Measurements from ENCODE around the gene C12orf42.
"Not testable (repeated sequence)": the region's sequence is repeated elsewhere in the genome, so short reads cannot be mapped to it uniquely, and the experiment has no call there.

The C12orf42 gene

DNA sequence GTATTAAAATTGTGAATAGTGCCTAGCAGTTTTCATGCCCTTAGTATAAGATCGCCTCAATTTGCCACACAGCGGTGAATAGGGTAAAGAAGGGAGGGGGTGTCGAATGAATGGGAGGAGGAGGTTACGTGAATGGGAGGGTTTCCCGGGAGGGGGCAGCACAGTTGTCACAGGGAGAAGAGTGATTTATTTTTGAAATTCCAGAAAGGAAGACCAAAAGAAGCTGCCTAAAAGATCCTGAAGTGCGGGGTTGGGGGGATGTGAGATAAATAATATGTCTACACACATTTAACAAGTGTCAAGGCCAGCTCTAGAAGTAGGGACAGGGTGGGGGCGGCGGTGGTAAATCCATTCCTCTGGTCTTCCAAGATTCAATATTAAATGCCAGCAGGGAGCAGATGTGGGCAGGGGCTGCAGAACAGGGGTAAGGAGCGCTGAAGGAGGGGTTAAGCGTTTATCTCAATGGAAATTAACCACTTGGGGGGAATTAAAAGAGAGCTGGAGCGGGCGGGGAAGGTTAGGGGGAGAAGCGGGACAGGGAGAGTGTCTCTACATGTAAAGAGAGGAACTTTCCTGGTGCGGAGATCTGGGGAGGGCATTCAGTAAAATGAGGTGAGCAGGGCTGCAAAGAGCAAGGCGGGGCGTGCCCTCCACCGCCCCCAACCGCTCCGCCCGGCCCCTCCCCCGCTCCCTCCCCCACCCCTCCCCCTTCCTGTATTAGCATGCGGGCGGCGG is 867 bp downstream of the C12orf42 start:
- peak; percentile 62 for DNase-seq

DNA sequence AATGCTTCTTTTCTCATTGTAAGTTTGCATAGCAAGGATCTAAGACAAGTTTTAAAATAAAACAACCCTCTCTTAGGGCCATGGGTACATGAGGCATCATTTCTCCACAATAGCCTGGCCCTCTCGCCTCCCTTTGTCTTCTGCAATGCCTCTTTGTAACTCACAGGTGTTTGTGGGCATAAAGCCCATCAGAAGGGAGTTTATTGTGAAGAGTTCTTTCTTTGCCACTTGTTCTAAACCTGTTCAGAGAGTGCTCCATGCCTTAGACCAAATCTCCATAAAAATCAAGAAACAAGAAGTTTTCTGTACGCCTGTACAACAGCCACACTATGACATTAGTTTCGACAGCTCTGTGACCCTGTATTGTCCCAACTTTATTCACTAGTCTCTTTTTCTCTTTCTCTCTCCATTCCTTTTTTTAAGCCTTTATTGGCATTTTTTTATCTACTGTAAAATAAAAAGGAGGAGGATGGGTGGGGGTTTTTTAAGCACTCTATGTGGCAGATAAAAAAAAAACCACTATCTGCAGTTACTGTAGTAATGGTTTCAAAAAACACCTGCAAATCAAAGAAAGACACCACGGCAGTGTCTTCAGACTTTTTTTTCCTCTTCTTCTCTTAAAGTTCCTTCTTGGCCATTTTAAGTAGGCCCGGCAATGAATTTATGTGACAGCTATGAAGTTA is 1.6 kb downstream of the C12orf42 start:
- DNase-seq: no peak

DNA sequence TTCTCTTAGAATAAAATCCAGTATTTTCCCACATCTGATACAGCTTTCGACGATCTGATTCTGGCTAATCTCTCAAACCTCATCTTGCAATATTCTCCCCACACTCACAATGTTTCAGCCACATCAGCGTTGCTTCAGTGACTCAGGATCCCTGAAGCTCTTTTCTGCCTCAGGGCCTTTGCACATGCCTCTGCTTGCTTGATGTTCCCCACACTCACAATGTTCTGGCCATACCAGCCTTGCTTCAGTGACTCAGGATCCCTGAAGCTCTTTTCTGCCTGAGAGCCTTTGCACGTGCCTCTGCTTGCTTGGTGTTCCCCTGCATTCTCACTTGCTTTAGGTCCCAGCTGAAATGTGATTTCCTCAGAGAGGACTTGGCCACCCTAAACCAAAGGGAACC is 2.6 kb downstream of the C12orf42 start:
- DNase-seq: no peak

DNA sequence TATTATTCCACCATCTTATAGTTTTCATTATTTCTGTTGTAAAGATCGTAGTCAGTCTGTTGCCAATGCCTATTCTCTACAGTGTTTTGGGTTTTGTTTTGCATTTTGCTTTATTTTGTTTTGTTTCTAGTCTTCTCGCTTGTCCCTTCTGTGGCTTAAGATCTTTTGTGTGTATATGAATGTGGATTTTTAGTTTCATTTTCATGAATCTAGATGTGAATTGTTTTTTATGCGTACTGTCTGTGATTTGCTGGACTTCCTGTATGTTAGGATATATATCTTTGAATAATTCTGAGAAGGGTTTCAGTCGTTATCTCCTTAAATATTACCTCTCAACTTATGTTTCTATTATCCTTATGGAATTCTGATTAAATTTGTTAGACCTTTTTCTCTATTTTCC is 13.4 kb downstream of the C12orf42 start:
- DNase-seq: no peak

DNA sequence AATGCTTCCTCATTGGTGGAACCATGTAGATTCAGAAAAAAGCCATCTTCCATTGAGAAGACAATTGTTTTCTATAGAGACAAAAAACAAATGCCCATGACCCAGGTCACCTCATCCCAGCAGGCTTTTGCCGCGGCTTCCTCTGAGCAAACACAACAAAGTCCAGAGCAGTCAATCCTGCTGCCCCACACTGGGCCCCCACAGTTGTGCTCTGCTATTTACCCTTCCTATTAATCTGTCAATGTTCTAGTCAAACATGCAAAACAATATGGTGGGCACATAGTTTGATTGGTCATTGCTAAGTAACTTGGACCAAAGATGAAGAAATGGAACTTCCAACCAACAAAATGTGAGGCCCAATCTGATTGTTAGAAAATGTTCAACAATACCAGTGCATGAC is 20.7 kb downstream of the C12orf42 start:
- DNase-seq: no peak

DNA sequence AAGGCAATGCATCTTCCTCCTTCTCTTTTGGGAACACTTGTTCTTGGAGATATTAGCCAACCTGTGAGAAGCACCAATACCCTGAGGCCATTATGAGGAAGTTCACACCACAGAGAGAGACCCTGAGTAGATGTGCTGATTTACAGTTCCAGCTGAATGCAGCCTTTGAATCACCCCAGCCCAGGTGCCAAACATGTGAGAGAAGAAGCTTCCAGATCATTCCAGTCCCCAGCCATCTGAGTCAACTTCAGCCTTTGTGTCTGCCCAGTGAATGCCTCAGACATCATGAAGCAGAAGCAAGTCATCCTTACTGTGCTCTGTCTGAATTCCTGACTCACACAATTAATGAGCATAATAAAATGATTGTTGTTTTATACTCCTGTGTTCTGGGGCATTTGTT is 25.1 kb downstream of the C12orf42 start:
- no peak for DNase-seq

DNA sequence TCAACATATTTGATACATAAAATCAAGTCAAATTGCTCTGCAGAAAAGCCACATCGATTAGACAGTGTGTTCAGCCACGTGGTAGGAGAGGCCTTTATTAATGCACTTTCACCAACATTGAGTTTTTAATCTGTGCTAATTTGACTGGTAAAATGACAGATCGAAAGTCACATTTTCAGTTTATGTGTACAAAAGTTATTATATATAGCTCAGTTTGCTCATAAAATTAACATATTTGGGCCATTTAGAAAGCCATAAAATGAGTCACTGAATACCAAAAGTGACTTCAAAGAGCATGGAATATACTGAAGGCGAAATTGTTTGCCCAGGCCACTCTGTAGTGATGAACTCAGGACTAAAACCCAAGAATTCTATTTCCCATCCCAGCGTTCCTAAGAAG is 26.0 kb downstream of the C12orf42 start:
- no peak for DNase-seq

DNA sequence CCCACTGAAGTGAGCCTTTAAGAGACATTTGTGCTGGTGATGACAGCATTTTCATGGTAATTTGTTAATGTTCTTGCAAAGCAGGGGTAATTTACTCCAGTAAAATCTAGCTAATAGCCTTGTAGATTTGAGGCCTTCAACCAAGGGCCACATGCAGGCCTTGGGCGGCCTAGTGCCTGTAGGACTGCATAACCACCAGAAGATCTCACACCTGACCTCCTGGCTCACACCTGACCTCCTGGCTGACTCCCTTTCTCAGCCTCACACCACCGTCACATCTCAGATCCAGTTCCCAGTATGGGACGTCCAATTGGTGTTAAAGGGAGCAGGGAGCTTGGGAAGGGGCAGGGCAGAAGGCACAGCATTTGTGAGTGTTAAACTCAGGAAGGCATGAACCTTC is 26.9 kb downstream of the C12orf42 start:
- no peak for DNase-seq

DNA sequence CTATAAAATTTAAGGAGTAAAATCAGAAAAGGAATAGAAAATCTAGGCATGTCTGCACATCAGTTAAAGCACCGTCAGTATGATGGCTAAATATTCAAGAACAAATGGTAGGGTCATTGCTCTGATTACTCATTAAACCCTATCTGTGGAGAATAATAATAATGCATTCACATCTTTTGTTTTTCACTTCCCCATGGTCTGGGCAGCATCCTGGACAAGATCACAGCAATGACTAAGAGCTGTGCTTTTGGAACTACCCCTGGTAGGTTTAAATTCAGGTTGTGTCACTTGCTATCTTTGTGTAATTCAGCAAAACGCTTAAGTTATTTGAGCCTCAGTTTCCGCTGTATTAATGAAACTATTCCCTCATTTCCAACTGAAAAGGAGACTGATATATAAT is 33.1 kb downstream of the C12orf42 start:
- no peak for DNase-seq

DNA sequence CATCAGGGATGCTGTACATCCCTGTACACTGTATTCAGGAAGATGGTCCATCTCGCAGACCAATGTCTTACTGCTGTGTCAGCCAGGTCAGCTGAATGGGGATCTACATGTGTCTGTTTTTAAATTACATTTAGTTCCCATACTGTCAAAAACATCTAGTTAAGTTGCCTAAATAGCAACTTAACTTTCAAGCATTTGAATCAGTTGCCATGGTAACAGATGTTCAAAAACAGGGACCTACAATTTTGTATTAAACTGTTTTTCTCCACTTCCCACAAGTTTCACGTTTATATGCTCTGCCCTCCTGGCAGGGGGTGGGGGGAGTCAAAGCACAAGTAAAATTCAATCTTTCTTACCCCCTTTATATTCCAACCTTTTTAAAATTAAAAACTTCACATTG is 38.3 kb downstream of the C12orf42 start:
- no peak for DNase-seq

DNA sequence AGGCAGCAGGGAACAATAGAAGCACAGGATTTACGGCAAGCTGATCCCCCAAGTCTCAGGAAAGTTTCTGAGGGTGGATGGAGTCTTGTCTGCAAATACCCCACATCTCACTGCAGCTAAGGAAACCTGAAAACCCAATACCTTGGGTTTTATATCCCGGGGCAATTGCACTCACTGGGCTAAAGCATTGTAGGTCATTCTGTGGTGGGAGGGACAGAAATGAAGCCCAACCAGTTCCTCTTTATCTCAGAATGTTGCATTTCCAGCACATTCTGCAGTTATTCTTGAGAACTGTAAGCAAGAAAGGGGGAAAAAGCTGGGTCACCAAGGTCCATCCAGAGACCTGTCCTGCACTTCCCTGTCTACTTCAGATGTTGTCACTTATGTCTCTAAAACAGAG is 39.8 kb downstream of the C12orf42 start:
- DNase-seq: no peak

DNA sequence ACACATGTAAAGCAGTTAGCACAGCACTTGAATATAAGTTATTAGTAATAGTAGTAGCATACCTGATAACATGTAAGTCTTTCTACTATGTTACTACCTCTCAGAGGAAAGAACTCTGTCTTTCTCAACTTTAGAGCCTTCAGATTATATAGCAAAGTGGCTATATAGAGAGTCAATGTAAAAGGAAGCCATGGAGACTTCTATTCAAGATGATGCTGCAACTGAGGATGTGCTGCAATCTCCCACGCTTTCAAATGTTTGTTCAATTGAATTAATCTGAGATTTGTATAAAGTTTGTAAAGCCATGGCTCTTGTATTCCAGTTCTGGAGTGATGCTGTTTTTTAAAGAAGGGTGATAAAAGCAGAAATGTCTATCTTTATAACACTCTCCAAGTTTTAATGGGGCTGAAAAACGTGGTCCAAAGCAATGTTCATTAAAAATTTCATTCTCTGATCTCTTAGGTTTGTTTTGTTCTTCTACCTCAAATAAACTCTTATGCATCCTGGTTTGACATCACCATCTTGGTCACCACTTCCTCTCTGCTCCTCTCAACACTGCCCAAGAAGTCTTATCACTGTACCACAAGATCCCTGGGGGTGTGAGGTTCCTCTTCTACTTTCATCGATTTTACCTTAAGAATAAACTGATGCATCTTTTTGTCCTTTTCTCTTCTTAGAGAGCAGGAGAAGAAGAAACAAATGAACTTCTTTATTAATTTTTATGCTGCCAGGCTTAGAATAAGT is 40.6 kb downstream of the C12orf42 start:
- DNase-seq: no peak

DNA sequence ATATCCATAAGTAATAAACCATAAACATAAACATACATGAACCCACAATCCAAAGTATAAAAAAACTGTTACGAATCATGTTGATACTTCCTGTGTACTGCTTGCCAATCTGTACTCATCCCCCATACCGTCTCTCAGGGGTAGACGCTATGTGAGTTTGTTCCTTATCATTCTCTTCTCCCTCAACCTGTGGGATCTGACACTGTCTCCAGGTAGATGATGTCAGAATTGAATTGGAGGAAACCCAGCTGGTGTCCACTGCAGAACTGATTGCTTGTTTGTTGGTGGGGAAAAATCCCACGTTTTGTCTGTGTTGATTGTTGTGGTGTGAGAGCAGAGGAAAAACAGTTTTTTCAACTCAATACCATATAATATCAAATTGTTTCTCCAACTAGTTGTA is 50.8 kb downstream of the C12orf42 start:
- DNase-seq: no peak

DNA sequence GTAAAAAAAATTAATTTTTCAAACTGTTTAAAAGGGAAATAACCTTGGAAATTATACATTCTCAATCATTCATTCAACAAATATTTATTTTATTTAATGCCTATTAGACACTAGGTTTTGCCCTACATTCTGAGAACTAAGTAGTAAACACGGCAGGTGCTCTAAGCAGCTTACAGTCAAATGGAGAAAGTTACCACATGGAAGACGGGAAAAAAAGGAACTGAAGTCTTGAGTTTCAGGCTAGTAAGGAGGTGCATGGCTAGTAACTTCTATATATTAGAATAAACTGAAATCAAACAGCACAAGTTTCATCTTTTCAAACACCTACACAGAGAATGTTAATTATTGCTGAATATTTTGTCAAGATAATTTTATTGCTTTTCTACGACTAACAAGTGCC is 52.9 kb downstream of the C12orf42 start:
- DNase-seq: no peak

DNA sequence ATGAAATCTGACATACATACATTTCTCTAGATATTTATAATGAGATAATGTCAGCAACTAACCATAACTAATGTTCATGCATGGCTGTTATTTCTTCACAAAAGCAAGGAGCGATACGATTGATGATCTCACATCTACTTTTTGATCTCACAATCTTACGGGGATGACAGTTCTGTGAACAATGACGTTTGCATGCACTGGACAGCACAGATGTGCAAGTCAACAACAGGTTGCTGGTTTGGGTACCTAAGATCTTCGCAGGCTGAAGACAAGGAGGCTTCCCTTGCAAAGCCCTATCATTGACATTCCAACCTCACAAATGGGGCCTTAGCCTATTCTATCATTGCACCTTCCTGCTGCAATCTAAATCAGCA is 53.6 kb downstream of the C12orf42 start:
- DNase-seq: no peak

DNA sequence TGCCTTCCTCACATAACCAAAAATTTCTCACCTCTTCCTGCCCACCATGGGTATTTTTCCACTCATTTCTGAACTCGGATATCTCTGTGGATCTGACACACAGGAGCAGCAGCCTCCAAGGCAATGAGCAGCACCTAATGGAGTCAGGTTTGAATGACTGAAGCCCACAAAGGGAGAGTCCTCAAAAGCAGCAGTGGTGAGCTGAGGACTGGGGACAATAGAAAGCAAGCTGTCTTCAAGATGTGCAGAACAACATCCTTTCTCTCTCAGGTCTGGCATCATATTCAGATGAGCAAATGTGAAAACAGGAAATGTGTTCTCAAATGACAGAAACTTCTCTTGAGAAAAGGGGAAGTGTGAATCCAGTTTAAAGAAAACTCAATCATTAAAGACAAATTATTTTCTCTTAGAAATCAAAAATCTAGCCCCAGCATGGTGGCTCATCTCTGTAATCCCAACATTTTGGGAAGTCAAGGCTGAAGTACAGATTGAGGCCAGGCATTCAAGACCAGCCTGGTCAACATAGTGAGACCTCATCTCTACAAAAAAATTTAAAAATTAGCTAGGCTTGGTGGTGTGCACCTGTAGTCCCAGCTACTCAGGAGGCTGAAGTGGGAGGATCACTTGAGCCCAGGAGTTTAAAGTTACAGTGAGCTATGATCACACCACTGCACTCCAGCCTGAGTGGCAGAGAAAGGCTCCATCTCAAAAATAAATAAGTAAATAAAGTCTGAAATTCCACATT is 54.2 kb downstream of the C12orf42 start:
- DNase-seq: no peak

DNA sequence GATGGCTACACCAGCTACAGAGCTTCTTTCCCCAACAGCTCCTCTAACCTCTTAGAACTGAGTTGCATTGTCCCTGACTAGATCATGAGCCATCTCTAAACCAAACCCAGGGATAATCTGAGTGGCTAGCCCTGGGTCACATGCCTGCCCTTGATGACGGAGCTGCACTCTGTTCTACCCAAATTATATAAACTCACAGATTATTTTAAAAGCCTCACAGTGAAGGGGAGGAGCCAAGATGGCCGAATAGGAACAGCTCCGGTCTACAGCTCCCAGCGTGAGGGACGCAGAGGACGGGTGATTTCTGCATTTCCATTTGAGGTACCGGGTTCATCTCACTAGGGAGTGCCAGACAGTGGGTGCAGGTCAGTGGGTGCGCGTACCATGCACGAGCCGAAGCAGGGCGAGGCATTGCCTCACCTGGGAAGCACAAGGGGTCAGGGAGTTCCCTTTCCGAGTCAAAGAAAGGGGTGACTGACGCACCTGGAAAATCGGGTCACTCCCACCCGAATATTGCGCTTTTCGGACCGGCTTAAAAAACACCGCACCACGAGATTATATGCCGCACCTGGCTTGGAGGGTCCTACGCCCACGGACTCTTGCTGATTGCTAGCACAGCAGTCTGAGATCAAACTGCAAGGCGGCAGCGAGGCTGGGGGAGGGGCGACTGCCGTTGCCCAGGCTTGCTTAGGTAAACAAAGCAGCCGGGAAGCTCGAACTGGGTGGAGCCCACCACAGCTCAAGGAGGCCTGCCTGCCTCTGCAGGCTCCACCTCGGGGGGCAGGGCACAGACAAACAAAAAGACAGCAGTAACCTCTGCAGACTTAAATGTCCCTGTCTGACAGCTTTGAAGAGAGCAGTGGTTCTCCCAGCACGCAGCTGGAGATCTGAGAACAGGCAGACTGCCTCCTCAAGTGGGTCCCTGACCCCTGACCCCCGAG is 61.3 kb downstream of the C12orf42 start:
- DNase-seq: not testable (repeated sequence)

DNA sequence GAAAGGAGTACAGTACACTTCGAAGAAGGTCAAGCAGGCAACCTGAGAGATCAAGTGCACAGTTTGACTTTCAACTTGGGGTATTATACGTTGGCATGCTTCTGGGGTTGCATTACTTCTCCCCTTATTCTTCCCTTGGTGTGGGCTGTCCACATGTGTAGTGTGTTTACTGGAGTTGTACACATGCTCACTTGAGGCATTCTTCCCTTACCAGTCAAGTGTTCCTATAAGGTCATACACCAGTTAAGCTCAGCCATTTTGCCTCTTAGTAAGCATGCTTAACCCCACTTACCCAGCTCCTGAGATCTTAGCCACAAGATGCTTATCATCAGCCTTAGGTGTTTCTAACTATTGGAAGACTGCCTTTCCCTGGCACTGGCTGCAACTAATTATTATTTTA is 63.8 kb downstream of the C12orf42 start:
- no peak for DNase-seq

DNA sequence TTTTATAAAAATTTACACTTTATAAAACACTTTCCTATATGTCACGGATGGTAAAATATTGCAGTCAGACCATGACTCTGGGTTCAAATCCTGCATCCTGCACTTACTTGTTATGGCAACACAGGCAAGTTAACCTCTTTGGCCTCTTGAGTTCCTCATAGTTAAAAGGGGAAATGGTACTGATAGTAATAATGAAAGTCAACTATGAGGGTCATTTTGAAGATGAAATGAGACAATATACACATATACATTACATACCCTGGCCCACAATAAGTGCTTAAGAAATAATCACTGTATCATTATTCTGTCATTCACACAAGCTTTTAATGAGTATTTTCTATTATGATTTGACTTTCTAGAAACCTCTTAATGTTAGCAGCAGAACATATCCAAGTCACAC is 64.4 kb downstream of the C12orf42 start:
- DNase-seq: no peak

DNA sequence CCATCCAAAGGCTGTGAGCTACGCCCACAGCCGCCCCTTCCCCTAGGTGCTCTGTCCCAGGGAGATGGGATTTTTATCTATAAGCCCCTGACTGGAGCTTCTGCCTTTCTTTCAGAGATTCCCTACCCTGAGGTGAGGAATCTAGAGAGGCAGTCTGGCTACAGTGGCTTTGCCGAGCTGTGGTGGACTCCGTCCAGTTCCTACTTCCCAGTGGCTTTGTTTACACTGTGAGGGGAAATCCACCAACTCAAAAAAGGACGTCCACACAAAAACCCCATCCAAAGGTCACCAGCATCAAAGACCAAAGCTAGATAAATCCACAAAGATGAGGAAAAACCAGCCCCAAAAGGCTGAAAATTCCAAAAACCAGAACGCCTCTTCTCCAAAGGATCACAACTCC is 70.1 kb downstream of the C12orf42 start:
- not testable (repeated sequence) for DNase-seq

DNA sequence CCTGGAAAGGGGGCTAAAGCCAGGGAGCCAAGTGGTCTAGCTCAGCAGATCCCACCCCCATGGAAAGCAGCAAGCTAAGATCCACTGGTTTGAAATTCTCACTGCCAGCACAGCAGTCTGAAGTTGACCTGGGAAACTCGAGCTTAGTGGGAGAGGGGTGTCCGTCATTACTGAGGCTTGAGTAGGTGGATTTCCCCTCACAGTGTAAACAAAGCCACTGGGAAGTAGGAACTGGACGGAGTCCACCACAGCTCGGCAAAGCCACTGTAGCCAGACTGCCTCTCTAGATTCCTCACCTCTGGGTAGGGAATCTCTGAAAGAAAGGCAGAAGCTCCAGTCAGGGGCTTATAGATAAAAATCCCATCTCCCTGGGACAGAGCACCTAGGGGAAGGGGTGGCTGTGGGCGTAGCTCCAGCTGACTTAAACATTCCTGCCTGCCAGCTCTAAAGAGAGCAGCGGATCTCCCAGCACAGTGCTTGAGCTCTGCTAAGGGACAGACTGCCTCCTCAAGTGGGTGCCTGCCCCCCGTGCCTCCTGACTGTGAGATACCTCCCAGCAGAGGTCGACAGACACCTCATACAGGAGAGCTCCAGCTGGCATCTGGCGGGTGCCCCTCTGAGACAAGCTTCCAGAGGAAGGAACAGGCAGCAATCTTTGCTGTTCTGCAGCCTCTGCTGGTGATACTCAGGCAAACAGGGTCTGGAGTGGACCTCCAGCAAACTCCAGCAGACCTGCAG is 70.8 kb downstream of the C12orf42 start:
- DNase-seq: not testable (repeated sequence)

DNA sequence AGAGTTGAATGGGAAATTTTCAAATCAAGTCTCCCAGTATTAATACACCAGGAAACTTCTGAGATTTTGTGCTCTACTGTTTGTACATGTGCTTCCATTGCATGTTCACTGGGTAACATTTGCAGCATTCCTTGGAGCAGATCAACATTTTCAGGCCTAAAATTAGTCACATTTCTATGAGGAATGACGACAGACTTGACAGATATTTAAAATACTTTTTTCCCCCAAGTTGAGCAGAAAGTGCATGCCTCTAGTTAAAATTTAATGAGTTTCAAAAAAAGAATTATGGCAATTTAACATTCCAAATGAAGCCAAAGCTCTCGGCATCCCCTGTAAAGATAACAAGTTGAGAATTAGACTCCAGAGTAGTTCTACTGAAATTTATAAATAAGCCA is 72.3 kb downstream of the C12orf42 start:
- DNase-seq: no peak

Measured in NCI-H774 (cell line).